Kidney epithelial cell (primary cell): ENCODE data around the gene RERE. TPM values are rescaled to one million over a fixed set of nuclear protein-coding genes. Genes with fewer than 3 reads are reported as not detected.

Experiments
- DNase-seq: peaks from one replicate; pipeline ENCODE4 v3.0.0-alpha.2; 2010; ENCODE audit warnings: low read depth
- H3K27me3 ChIP-seq: 2 replicates; pipeline ENCODE4 v1.6.0; 2011; ENCODE audit warnings: low read length; ENCODE audit not compliant: control insufficient read depth, insufficient read depth
- H3K36me3 ChIP-seq: 2 replicates; pipeline ENCODE4 v1.5.1; 2011; ENCODE audit warnings: low read length; ENCODE audit not compliant: control insufficient read depth, insufficient read depth
- H3K4me3 ChIP-seq: 2 replicates; pipeline ENCODE4 v1.5.1; 2011; ENCODE audit warnings: low read depth, mild to moderate bottlenecking, control low read depth, low read length
- CTCF ChIP-seq: IDR thresholded peaks from 2 replicates; pipeline ENCODE4 v1.5.1; 2011; ENCODE audit warnings: mild to moderate bottlenecking, moderate library complexity, low read length, control low read depth, inconsistent platforms; ENCODE audit not compliant: insufficient read depth, poor library complexity, severe bottlenecking
- total RNA-seq: library from RNA; depleted of rRNA; stranded (reverse); fragments of >200 nt; gene quantifications from 2 replicates; pipeline ENCODE4 v1.2.3, GENCODE V29; 2015

RERE gene
- total RNA-seq, 1 donor from 2014 or later, result 47.5 TPM

- H3K4me3 ChIP-seq, result no peak overlapping the region
- no peak for DNase-seq
- H3K36me3 ChIP-seq, result no peaks in the 10 kb centered on the region
- H3K27me3 ChIP-seq, result no peaks in the 10 kb centered on the region
- no peak for TF ChIP-seq CTCF
Observed at GRCh38 chr1:8782001-8782620, 35.3 kb downstream of the RERE start.

GRCh38 chr1:8780405-8780804, 37.0 kb downstream of the RERE start:
- no peak for TF ChIP-seq CTCF
- DNase-seq, result no peak
- Histone ChIP-seq H3K4me3 (no peak overlapping the region), H3K36me3 (no peaks in the 10 kb centered on the region), H3K27me3 (no peaks in the 10 kb centered on the region)

GRCh38 chr1:8777867-8778266, 39.6 kb downstream of the RERE start:
- DNase-seq, result no peak

GRCh38 chr1:8776104-8776503, 41.3 kb downstream of the RERE start:
- Histone ChIP-seq H3K36me3 (no peaks in the 10 kb centered on the region), H3K4me3 (no peak overlapping the region), H3K27me3 (no peaks in the 10 kb centered on the region)
- DNase-seq, result no peak
- no peak for TF ChIP-seq CTCF

More at GRCh38 chr1:8777867-8778266, 39.6 kb downstream of the RERE start:
- Histone ChIP-seq H3K36me3 (no peaks in the 10 kb centered on the region), H3K27me3 (no peaks in the 10 kb centered on the region), H3K4me3 (no peak overlapping the region)
- no peak for TF ChIP-seq CTCF

- TF ChIP-seq CTCF, result no peak
- no peak overlapping the region for H3K4me3 ChIP-seq
- DNase-seq, result no peak
- no peaks in the 10 kb centered on the region for H3K36me3 ChIP-seq
- no peaks in the 10 kb centered on the region for H3K27me3 ChIP-seq
Observed at GRCh38 chr1:8767006-8767405, 50.4 kb downstream of the RERE start.

GRCh38 chr1:8765198-8765597, 52.2 kb downstream of the RERE start:
- TF ChIP-seq CTCF, result no peak
- H3K36me3 ChIP-seq, result no peaks in the 10 kb centered on the region
- H3K4me3 ChIP-seq, result no peak overlapping the region
- no peak for DNase-seq
- H3K27me3 ChIP-seq, result no peaks in the 10 kb centered on the region
